ENCODE measurements around the gene NTRK2. TPM values are rescaled to one million over a fixed set of nuclear protein-coding genes. Genes with fewer than 3 reads are reported as not detected.

Gene NTRK2
- total RNA-seq, 1 donor from 2014 or later = 0.07 TPM

- intact Hi-C loops (cut with micrococcal nuclease) = no loop called here
- H3K9me3 Mint-ChIP-seq = peaks cover 3% of the 10 kb centered on the region
- peaks cover 10% of the 10 kb centered on the region for H3K27me3 Mint-ChIP-seq
- no peaks in the 10 kb centered on the region for H3K36me3 Mint-ChIP-seq (ENCODE audit: low read depth)
- ChIA-PET POLR2A (interaction anchor here (0.5 kb wide), 1 partner anchor 140 kb away, joined by 3 read pairs; no protein-coding TSS in a partner anchor), CTCF (no interaction called here)
- H3K4me3 Mint-ChIP-seq = no peak overlapping the region
- no peaks in the 10 kb centered on the region for H3K4me1 Mint-ChIP-seq
- DNase-seq (no peak), ATAC-seq (ENCODE audit: low read depth) (no peak)
- no peak overlapping the region for H3K27ac Mint-ChIP-seq
- TF ChIP-seq CTCF (IDR thresholded peaks at IDR 0.05) = no peak
Observed at GRCh38 chr9:84959339-84959738, 289.8 kb downstream of the NTRK2 start.

GRCh38 chr9:84966876-84967830, 297.6 kb downstream of the NTRK2 start:
- no peak for DNase-seq
- POLR2A ChIA-PET = no interaction called here
- Mint-ChIP-seq H3K4me1 (no peaks in the 10 kb centered on the region), H3K9me3 (no peaks in the 10 kb centered on the region), H3K27me3 (peaks cover 1% of the 10 kb centered on the region), H3K27ac (no peak overlapping the region), H3K4me3 (no peak overlapping the region), H3K36me3 (ENCODE audit: low read depth) (no peaks in the 10 kb centered on the region)
- no peak for ATAC-seq (ENCODE audit: low read depth)
- TF ChIP-seq CTCF (IDR thresholded peaks at IDR 0.05) = no peak
- intact Hi-C loops (cut with micrococcal nuclease) = no loop called here
- CTCF ChIA-PET = no interaction called here

- Mint-ChIP-seq H3K4me1 (no peaks in the 10 kb centered on the region), H3K36me3 (ENCODE audit: low read depth) (no peaks in the 10 kb centered on the region), H3K4me3 (no peak overlapping the region), H3K9me3 (no peaks in the 10 kb centered on the region), H3K27me3 (peaks cover 1% of the 10 kb centered on the region), H3K27ac (no peak overlapping the region)
- DNase-seq = no peak
- ChIA-PET POLR2A (no interaction called here), CTCF (no interaction called here)
- intact Hi-C loops (cut with micrococcal nuclease) = no loop called here
- no peak for TF ChIP-seq CTCF (IDR thresholded peaks at IDR 0.05)
- no peak for ATAC-seq (ENCODE audit: low read depth)
Observed at GRCh38 chr9:84969084-84969483, 299.6 kb downstream of the NTRK2 start.

- Mint-ChIP-seq H3K4me1 (no peaks in the 10 kb centered on the region), H3K9me3 (no peaks in the 10 kb centered on the region), H3K36me3 (ENCODE audit: low read depth) (no peaks in the 10 kb centered on the region), H3K27ac (no peak overlapping the region), H3K27me3 (peaks cover 1% of the 10 kb centered on the region), H3K4me3 (no peak overlapping the region)
- intact Hi-C loops (cut with micrococcal nuclease) = no loop called here
- DNase-seq (no peak), ATAC-seq (ENCODE audit: low read depth) (no peak)
- CTCF ChIA-PET = no interaction called here
- no peak for TF ChIP-seq CTCF (IDR thresholded peaks at IDR 0.05)
- POLR2A ChIA-PET = no interaction called here
Observed at GRCh38 chr9:84969736-84970135, 300.2 kb downstream of the NTRK2 start.

GRCh38 chr9:84970432-84970831, 300.9 kb downstream of the NTRK2 start:
- peaks cover 1% of the 10 kb centered on the region for H3K27me3 Mint-ChIP-seq
- intact Hi-C loops (cut with micrococcal nuclease) = no loop called here
- H3K9me3 Mint-ChIP-seq = no peaks in the 10 kb centered on the region
- no peak overlapping the region for H3K4me3 Mint-ChIP-seq
- DNase-seq (no peak), ATAC-seq (ENCODE audit: low read depth) (no peak)
- ChIA-PET POLR2A (no interaction called here), CTCF (no interaction called here)
- no peak overlapping the region for H3K27ac Mint-ChIP-seq
- no peaks in the 10 kb centered on the region for H3K36me3 Mint-ChIP-seq (ENCODE audit: low read depth)
- TF ChIP-seq CTCF (IDR thresholded peaks at IDR 0.05) = no peak
- H3K4me1 Mint-ChIP-seq = no peaks in the 10 kb centered on the region

Data from activated B cell treated with CpG ODN at 0.5 μM for 24 hours (primary cell).